ENCODE data around the gene TLX2. TPM values are rescaled to one million over a fixed set of nuclear protein-coding genes. Genes with fewer than 3 reads are reported as not detected.

TLX2 gene
- total and polyA plus RNA-seq, 2 of the 4 experiments (the other 2 are of a cell fraction), result not detected

- no peak overlapping the region for H2AK9ac ChIP-seq (replicated peaks; ENCODE audit: low read depth, low read length, poor library complexity)
- H3K4ac ChIP-seq (ENCODE audit: low read depth, low read length), result no peak overlapping the region
- peaks cover 13% of the 10 kb centered on the region for H3K4me1 ChIP-seq (ENCODE audit: control insufficient read depth, insufficient read depth, low read length)
- no peak for DNase-seq
- H2AFZ ChIP-seq (replicated peaks; ENCODE audit: low read length, poor library complexity), result peak overlapping the region; percentile 76
- H3K23ac ChIP-seq (ENCODE audit: low read depth, low read length), result no peak overlapping the region
- POLR2A ChIA-PET (ENCODE audit: unreplicated experiment), result no interaction called here
- peak overlapping the region; percentile 12; the same call in 1 of the 2 replicates for H3K4me3 ChIP-seq (ENCODE audit: insufficient read depth, low read depth, low read length)
- no peak overlapping the region for H4K91ac ChIP-seq (ENCODE audit: insufficient read depth, low read depth, low read length)
- H2BK20ac ChIP-seq (ENCODE audit: low read depth, low read length), result no peak overlapping the region
- in situ Hi-C loops (cut with MboI; ENCODE audit: low sequenced_read_pairs), result loop anchor here (25.0 kb wide), 1 partner anchor 364 kb away; no protein-coding TSS in a partner anchor
- H4K20me1 ChIP-seq (ENCODE audit: insufficient read depth, low read length), result no peaks in the 10 kb centered on the region
- no peak overlapping the region for H2BK120ac ChIP-seq (ENCODE audit: low read depth, low read length)
- no peak overlapping the region for H2BK5ac ChIP-seq (ENCODE audit: low read depth, low read length, poor library complexity, severe bottlenecking)
- intact Hi-C loops (cut with micrococcal nuclease), result no loop called here
- no TSS peak for BruUV-seq (replicated peaks)
- no peak overlapping the region for H4K5ac ChIP-seq (ENCODE audit: low read depth, low read length)
- H3K56ac ChIP-seq (ENCODE audit: extremely low read depth, insufficient read depth, low read length), result no peak overlapping the region
- H3K36me3 ChIP-seq (ENCODE audit: control insufficient read depth, insufficient read depth, low read length), result peaks cover 3% of the 10 kb centered on the region; the same call in 1 of the 2 replicates
- H3K18ac ChIP-seq (ENCODE audit: low read depth, low read length), result no peak overlapping the region
- H3K4me2 ChIP-seq (ENCODE audit: low read depth, low read length), result peak overlapping the region; percentile 74
- WGBS, 2 experiments (ENCODE audit: extremely low coverage in 2 of 2, insufficient read length in 1 of 2), result 11% methylated on average over 18 of the region's 41 CpGs; no CpG with 5 or more reads in 1 of the 2 experiments
- no peak overlapping the region for H2BK15ac ChIP-seq (ENCODE audit: low read depth, low read length)
- H3K9me1 ChIP-seq (ENCODE audit: insufficient read depth, low read length), result no peaks in the 10 kb centered on the region
- no peak overlapping the region for H3K14ac ChIP-seq (replicated peaks; ENCODE audit: low read depth, low read length)
- H3K27me3 ChIP-seq (ENCODE audit: control insufficient read depth, insufficient read depth, low read length), result peaks cover 38% of the 10 kb centered on the region
- ATAC-seq (ENCODE audit: low read depth), result peak; percentile 18; the same call in 1 of the 2 replicates
- no peak overlapping the region for H2AK5ac ChIP-seq (ENCODE audit: low read depth, low read length)
- no peak overlapping the region for H3K9ac ChIP-seq (ENCODE audit: low read depth, low read length)
- CTCF ChIA-PET, result interaction anchor here (0.6 to 0.7 kb wide), 2 partner anchors 12 to 89 kb away, joined by 3 to 8 read pairs; no protein-coding TSS in a partner anchor
- H3K9me3 ChIP-seq (ENCODE audit: control insufficient read depth, insufficient read depth, low read length), result no peaks in the 10 kb centered on the region
- dilution Hi-C loops (cut with HindIII; ENCODE audit: low sequenced_read_pairs, unreplicated experiment), result no loop called here
- H4K8ac ChIP-seq (ENCODE audit: low read depth in 2 of 2, low read length in 2 of 2), result no peak overlapping the region; a peak in 1 of 4 replicates
- no peak overlapping the region for H3K27ac ChIP-seq (ENCODE audit: insufficient read depth, low read length)
- peaks cover 0 to 11% of the 10 kb centered on the region in 2 experiments; a peak in 2 of 4 replicates for H3K79me1 ChIP-seq (ENCODE audit: low read depth in 1 of 2, low read length in 2 of 2)
- TF ChIP-seq SMC3 (IDR thresholded peaks at IDR 0.05; ENCODE audit: low read depth, low read length) (no peak), MAFK (IDR thresholded peaks at IDR 0.05; ENCODE audit: low read depth, low read length) (no peak), MAZ (IDR thresholded peaks at IDR 0.05; ENCODE audit: borderline replicate concordance, low read depth, low read length) (no peak), MXI1 (IDR thresholded peaks at IDR 0.05; ENCODE audit: borderline replicate concordance, low read depth, low read length) (no peak), NFE2L2 (IDR thresholded peaks at IDR 0.05; ENCODE audit: low read depth, low read length) (no peak), RFX5 (IDR thresholded peaks at IDR 0.05; ENCODE audit: low read depth, low read length) (no peak), BHLHE40 (IDR thresholded peaks at IDR 0.05; ENCODE audit: low read depth, low read length) (no peak), CTCF (conservative IDR thresholded peaks at IDR 0.05; ENCODE audit: low read depth, low read length) (no peak), CEBPB (IDR thresholded peaks at IDR 0.05; ENCODE audit: low read depth, low read length) (no peak), RAD21 (IDR thresholded peaks at IDR 0.05; ENCODE audit: low read length) (no peak), USF2 (IDR thresholded peaks at IDR 0.05; ENCODE audit: low read depth, low read length) (no peak), CHD1 (IDR thresholded peaks at IDR 0.05; ENCODE audit: low read depth, low read length) (no peak), RCOR1 (IDR thresholded peaks at IDR 0.05; ENCODE audit: insufficient replicate concordance, low read length) (no peak), ELK1 (IDR thresholded peaks at IDR 0.05; ENCODE audit: borderline replicate concordance, low read depth, low read length) (no peak)
Observed at GRCh38 chr2:74498500-74499266, 15.6 kb upstream of the TLX2 start.
